Measurements from ENCODE around the gene GRPR. TPM values are rescaled to one million over a fixed set of nuclear protein-coding genes. Genes with fewer than 3 reads are reported as not detected.

Gene GRPR
- total and polyA plus RNA-seq, 4 donors = 0.08 TPM; not detected in 3

DNA sequence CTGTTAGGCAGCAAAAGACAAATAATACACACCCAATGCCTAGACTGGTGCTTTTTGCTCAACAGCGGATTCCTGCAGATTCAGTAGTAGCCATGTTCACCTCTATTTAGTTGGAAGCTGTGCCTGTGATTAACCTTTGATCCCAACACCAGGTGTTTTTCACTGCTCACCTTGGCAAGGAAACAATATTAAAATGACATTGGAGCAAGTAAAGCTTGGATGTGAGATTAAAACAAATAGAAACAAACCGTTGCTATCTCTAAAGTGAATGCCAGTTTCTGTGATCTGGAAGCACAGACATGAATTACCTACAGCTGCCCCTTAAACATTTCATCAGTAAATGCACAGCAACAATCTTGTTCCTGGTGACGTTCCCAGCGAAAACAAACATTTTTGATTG lies 79.6 kb downstream of the GRPR start:
- no peak for DNase-seq (ENCODE audit: low spot score)
- TF ChIP-seq HNF4G (IDR thresholded peaks at IDR 0.05) = no peak
- peak; percentile 29 to 55 for TF ChIP-seq RXRA (IDR thresholded peaks at IDR 0.05)
- TF ChIP-seq, protein P1, sequence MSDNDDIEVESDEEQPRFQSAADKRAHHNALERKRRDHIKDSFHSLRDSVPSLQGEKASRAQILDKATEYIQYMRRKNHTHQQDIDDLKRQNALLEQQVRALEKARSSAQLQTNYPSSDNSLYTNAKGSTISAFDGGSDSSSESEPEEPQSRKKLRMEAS (IDR thresholded peaks at IDR 0.05) = no peak
- TF ChIP-seq NR2F2 (IDR thresholded peaks at IDR 0.05) = peak; percentile 31
- no peak for TF ChIP-seq TAF1 (conservative IDR thresholded peaks at IDR 0.05)
- TF ChIP-seq, protein P2, sequence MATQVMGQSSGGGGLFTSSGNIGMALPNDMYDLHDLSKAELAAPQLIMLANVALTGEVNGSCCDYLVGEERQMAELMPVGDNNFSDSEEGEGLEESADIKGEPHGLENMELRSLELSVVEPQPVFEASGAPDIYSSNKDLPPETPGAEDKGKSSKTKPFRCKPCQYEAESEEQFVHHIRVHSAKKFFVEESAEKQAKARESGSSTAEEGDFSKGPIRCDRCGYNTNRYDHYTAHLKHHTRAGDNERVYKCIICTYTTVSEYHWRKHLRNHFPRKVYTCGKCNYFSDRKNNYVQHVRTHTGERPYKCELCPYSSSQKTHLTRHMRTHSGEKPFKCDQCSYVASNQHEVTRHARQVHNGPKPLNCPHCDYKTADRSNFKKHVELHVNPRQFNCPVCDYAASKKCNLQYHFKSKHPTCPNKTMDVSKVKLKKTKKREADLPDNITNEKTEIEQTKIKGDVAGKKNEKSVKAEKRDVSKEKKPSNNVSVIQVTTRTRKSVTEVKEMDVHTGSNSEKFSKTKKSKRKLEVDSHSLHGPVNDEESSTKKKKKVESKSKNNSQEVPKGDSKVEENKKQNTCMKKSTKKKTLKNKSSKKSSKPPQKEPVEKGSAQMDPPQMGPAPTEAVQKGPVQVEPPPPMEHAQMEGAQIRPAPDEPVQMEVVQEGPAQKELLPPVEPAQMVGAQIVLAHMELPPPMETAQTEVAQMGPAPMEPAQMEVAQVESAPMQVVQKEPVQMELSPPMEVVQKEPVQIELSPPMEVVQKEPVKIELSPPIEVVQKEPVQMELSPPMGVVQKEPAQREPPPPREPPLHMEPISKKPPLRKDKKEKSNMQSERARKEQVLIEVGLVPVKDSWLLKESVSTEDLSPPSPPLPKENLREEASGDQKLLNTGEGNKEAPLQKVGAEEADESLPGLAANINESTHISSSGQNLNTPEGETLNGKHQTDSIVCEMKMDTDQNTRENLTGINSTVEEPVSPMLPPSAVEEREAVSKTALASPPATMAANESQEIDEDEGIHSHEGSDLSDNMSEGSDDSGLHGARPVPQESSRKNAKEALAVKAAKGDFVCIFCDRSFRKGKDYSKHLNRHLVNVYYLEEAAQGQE (IDR thresholded peaks at IDR 0.05) = peak; percentile 38
- peak; percentile 33 for TF ChIP-seq SP1 (IDR thresholded peaks at IDR 0.05)
- no peak for TF ChIP-seq CTCF (IDR thresholded peaks at IDR 0.05; ENCODE audit: low read depth, low read length, missing input control)
- TF ChIP-seq RAD21 (IDR thresholded peaks at IDR 0.05) = no peak
- no peak for TF ChIP-seq FOXA1 (IDR thresholded peaks at IDR 0.05)
- TF ChIP-seq GABPA (IDR thresholded peaks at IDR 0.05 in 1 of 2, conservative IDR thresholded peaks at IDR 0.05 in 1 of 2) = no peak
- peak; percentile 75 for TF ChIP-seq YY1 (IDR thresholded peaks at IDR 0.05)
- TF ChIP-seq HNF4A (conservative IDR thresholded peaks at IDR 0.05) = peak; percentile 57 to 78
- no peak for TF ChIP-seq EGR1 (IDR thresholded peaks at IDR 0.05; ENCODE audit: low read depth in 2 of 2)
- TF ChIP-seq FOXA2 (IDR thresholded peaks at IDR 0.05) = no peak
- TF ChIP-seq JUND (IDR thresholded peaks at IDR 0.05) = peak in 1 of 2 donors; percentile 7
- TF ChIP-seq ATF3 (IDR thresholded peaks at IDR 0.05) = no peak
- TF ChIP-seq ZBTB33 (IDR thresholded peaks at IDR 0.05) = peak; percentile 32
- Histone ChIP-seq H3K36me3 (ENCODE audit: control insufficient read depth in 4 of 4, insufficient read depth in 3 of 4, low read depth in 1 of 4, low read length in 3 of 4) (no peaks in the 10 kb centered on the region), H3K27me3 (ENCODE audit: control insufficient read depth in 4 of 4, insufficient read depth in 4 of 4, low read length in 3 of 4) (no peaks in the 10 kb centered on the region), H3K9ac (ENCODE audit: low read depth in 1 of 2, low read length in 2 of 2) (no peak overlapping the region), H3K4me3 (ENCODE audit: low read depth in 1 of 3, low read length in 3 of 3) (no peak overlapping the region), H3K27ac (ENCODE audit: low read depth in 1 of 2, low read length in 2 of 2) (no peak overlapping the region), H3K9me3 (ENCODE audit: control insufficient read depth in 4 of 4, low read length in 3 of 4) (no peaks in the 10 kb centered on the region), H3K4me1 (ENCODE audit: control insufficient read depth in 4 of 4, insufficient read depth in 4 of 4, low read length in 3 of 4) (peaks cover 0 to 3% (median 1%) of the 10 kb centered on the region in 4 donors)
- WGBS = 33% methylated on average over 4 of the region's 4 CpGs

Other genes starting within 250 kb of the GRPR start
- not detected for gene MAGEB17, start 43.9 kb downstream of the GRPR start, total RNA-seq
- gene MAGEB17, start 43.9 kb downstream of the GRPR start, polyA plus RNA-seq = not detected